Heart left ventricle (tissue), 16 donors: ENCODE measurements around the gene DIS3L2. TPM values are rescaled to one million over a fixed set of nuclear protein-coding genes. Genes with fewer than 3 reads are reported as not detected.

Experiments used
- ATAC-seq, 4 donors: fragments of 200-7000 bp; cut with Tn5 transposase; one replicate each; pipeline ENCODE4 v1.9.1; 2020 to 2022; ENCODE audit warnings: moderate library complexity in 4 of 4, mild to moderate bottlenecking in 3 of 4, moderate number of reproducible peaks in 1 of 4
- DNase-seq, 5 donors: peaks; one replicate each; pipeline ENCODE4 v3.0.0-alpha.2; 2020
- H3K27ac ChIP-seq, 12 donors: fragments of 200-600 bp; sonication (generic) in 4 of 12; one replicate each; pipeline versions ENCODE4 v1.5.0 to v1.8.0; 2016 to 2022; ENCODE audit warnings: mild to moderate bottlenecking in 2 of 12
- H3K27me3 ChIP-seq, 9 donors: fragments of 200-600 bp; sonication (generic) in 2 of 9; one replicate each; pipeline versions ENCODE4 v1.5.1 to v1.8.0; 2016 to 2022; ENCODE audit warnings: mild to moderate bottlenecking in 3 of 9
- H3K36me3 ChIP-seq, 9 donors: fragments of 200-600 bp; sonication (generic) in 2 of 9; one replicate each; pipeline versions ENCODE4 v1.5.0 to v1.8.0; 2018 to 2022; ENCODE audit warnings: mild to moderate bottlenecking in 2 of 9
- H3K4me1 ChIP-seq, 12 donors: fragments of 200-600 bp; sonication (generic) in 4 of 12; one replicate each; pipeline versions ENCODE4 v1.5.0 to v1.8.0; 2016 to 2022; ENCODE audit warnings: mild to moderate bottlenecking in 3 of 12
- H3K4me3 ChIP-seq, 12 donors: fragments of 200-600 bp; sonication (generic) in 4 of 12; one replicate each; pipeline versions ENCODE4 v1.5.0 to v1.8.0; 2017 to 2022; ENCODE audit warnings: mild to moderate bottlenecking in 9 of 12, moderate library complexity in 4 of 12
- H3K9me3 ChIP-seq, 12 donors: fragments of 200-600 bp; sonication (generic) in 4 of 12; one replicate each; pipeline versions ENCODE4 v1.5.0 to v1.8.0; 2016 to 2022; ENCODE audit warnings: mild to moderate bottlenecking in 1 of 12
- CTCF ChIP-seq, 12 donors: fragments of 200-600 bp; sonication (generic) in 4 of 12; IDR thresholded peaks; one replicate each; pipeline versions ENCODE4 v1.5.0 to v1.8.0; 2018 to 2022; ENCODE audit warnings: antibody characterized with exemption in 12 of 12, mild to moderate bottlenecking in 5 of 12
- POLR2A ChIP-seq, 2 donors: fragments of 450-650 bp; IDR thresholded peaks; one replicate each; pipeline ENCODE4 v1.6.1; 2017; ENCODE audit warnings: antibody characterized with exemption in 2 of 2, mild to moderate bottlenecking in 2 of 2, moderate library complexity in 2 of 2
- WGBS, 4 donors: extraction: QIAGEN DNeasy Blood & Tissue Kit in 2 of 4; methylation state at CpG; one replicate each; pipeline versions ENCODE4 v1.1.5 to v1.1.7; 2013 to 2018; 5-methylcytosine and 5-hydroxymethylcytosine counted together
- intact Hi-C, 10 donors: fragments of 100-400 bp; cut with DNase I; formaldehyde crosslinking; loops; one replicate each; pipeline versions ENCODE4 v1.11.1 to v1.14.2; 2022
- microRNA counts, 2 donors: library from miRNA; unstranded; fragments of <30 nt; microRNA quantifications; one replicate each; lab custom pipeline; 2016
- microRNA-seq, 4 donors: library from miRNA; unstranded; fragments of <30 nt; microRNA quantifications; one replicate each; pipeline versions ENCODE4 to v1.2.0, GENCODE V29; 2017 to 2020
- polyA plus RNA-seq, 2 donors: library from polyadenylated mRNA; stranded (reverse); fragments of 200-250 nt; gene quantifications; one replicate each; pipeline ENCODE4 v1.2.3, GENCODE V29; 2013
- total RNA-seq, 9 donors: library from RNA; depleted of rRNA in 2 of 9; stranded (reverse); fragments of >200 nt in 2 of 9; fragmentation: NEBNext Ultra II Directional in 3 of 9; extraction: Animal tissue kit (Norgen Biotek cat#: 25700) in 3 of 9; gene quantifications; one replicate each; pipeline versions ENCODE4 v1.1.0 to v1.2.4, GENCODE V29; 2016 to 2023
- donor health status: ischemic (EF 13 %, LVEDD 7.1; RV severe dilation, severe dysfunction).
- donor health status: healthy with polysubstance abuse.
- donor health status: DM: no; HTN: yes; CAD: no.
- donor health status: DM: no; HTN: no; CAD: no.
- donor health status: ischemic (EF 25% LVEDD 6.9; RV normal size, moderate dysfunction).
- donor health status: ischemic (EF 25% LVEDD 5.7; RV mildly dilated, moderate dysfunction).
- donor health status: healthy.
- donor health status: DM: yes; HTN: yes; CAD: no.
- donor health status: ischemic (EF 35%, LVEDD 5.7; RV mildly dilated, moderate dysfunction).
- donor health status: nonischemic (EF 11% LVEDD 7.7; RV severe dilation, severe dysfunction).
- donor health status: DM: yes; HTN: yes; CAD: no.
- donor health status: PGD.
- donor health status: ischemic (EF 29% LVEDD 5.4; RV normal size, mild dysfunction).
- donor health status: nonischemic (EF 23%, LVEDD 6.1; RV moderate dilation, normal function).

Gene DIS3L2
- total and polyA plus RNA-seq, 11 donors: 12.4 to 27.3 (median 21.8) TPM

- peaks cover 37 to 97% (median 69%) of the 10 kb centered on the region in 9 donors for H3K27me3 ChIP-seq
- H3K36me3 ChIP-seq: no peaks in the 10 kb centered on the region
- intact Hi-C loops: no loop called here
- H3K4me3 ChIP-seq: peak overlapping the region in 1 of 12 donors; percentile 6
- H3K9me3 ChIP-seq: no peaks in the 10 kb centered on the region
- DNase-seq (no peak), ATAC-seq (no peak)
- peaks cover 0 to 25% (median 0%) of the 10 kb centered on the region in 12 donors for H3K4me1 ChIP-seq
- WGBS, 4 donors: 1 to 8% (median 5%) methylated on average over 22 to 23 of the region's 23 CpGs
- H3K27ac ChIP-seq: no peak overlapping the region
- no peak for TF ChIP-seq POLR2A (IDR thresholded peaks at IDR 0.05)
- no peak for TF ChIP-seq CTCF (IDR thresholded peaks at IDR 0.05)
Observed at GRCh38 chr2:232386490-232386739, 424.9 kb downstream of the DIS3L2 start.

MicroRNA genes within 50 kb of the gene (microRNA counts, 767-probe panel; counts per million panel counts)
- 1,280 to 1,349 counts per million in 2 donors for microRNA hsa-miR-562 (lab: Ali Mortazavi, UCI)

Small RNA genes lying within 50 kb of the gene (microRNA-seq; reads per million reads assigned to microRNA genes)
- gene MIR562: 0 reads per million in 4 donors

Other genes starting within 250 kb of the DIS3L2 start
- gene PDE6D, start 180.4 kb upstream of the DIS3L2 start, total RNA-seq: 10 to 100 TPM; 12.3 to 29.1 (median 19.5) TPM
- 10 to 100 TPM; 19.8 to 30.1 TPM for gene PDE6D, start 180.4 kb upstream of the DIS3L2 start, polyA plus RNA-seq
- gene COPS7B, start 175.3 kb upstream of the DIS3L2 start, total RNA-seq: 10 to 100 TPM; 12.3 to 27.7 (median 19.0) TPM
- 10 to 100 TPM; 14.1 to 18.9 TPM for gene COPS7B, start 175.3 kb upstream of the DIS3L2 start, polyA plus RNA-seq
- 1 to 10 TPM in 4 of 9 donors, under 1 TPM in 3, not detected in 2; 0.42 to 7.0 (median 1.3) TPM for gene NPPC, start 35.3 kb upstream of the DIS3L2 start, total RNA-seq
- 1 to 10 TPM; 2.7 to 3.9 TPM for gene NPPC, start 35.3 kb upstream of the DIS3L2 start, polyA plus RNA-seq